ENCODE data around the gene UBE2V1. TPM values are rescaled to one million over a fixed set of nuclear protein-coding genes. Genes with fewer than 3 reads are reported as not detected.
"Not testable (repeated sequence)": the region's sequence is repeated elsewhere in the genome, so short reads cannot be mapped to it uniquely, and the experiment has no call there.

UBE2V1 gene
- total RNA-seq, 2 experiments from 2014 or later: 124 to 137 TPM

DNA sequence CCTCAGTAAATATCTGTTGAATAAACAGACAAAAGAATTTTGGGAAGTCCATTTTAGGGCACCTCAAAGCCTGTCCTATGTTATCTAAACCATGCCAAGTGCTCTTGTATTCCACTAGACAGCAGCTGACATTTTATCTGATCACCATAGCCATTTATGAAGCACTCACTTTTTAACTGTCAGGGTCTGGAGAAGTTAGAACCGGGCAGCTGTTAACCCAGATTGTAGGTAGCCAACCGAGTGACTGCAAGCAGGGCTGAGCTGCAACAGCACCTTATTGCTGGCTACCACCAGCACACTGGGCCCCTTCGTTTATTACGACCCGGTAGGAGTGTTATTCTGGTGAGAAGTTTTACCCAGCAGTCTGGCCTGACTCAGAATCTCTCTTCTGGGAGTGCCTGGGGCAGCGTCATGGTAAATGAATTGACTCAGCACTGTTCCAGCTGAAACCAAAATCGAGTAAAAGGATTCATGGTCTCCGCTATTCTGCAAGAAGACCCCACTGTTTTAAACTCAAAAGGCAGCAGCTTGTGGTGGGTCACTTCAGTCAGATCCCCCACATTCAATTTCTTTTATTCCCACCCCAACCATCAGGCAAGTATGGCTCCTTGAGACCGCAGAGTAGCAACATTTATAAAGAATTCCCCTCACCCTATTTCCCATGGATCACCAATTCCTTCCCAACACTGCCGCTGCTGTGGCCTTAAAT lies 1.7 kb downstream of the UBE2V1 start:
- H3K9me3 Mint-ChIP-seq: no peaks in the 10 kb centered on the region
- H3K4me3 Mint-ChIP-seq: peak overlapping the region; percentile 89
- CTCF ChIA-PET: interaction anchor here (0.6 to 2.6 kb wide), 5 partner anchors 41 to 182 kb away, joined by 3 to 10 read pairs (median 5); no protein-coding TSS in a partner anchor
- intact Hi-C loops (cut with micrococcal nuclease): loop anchor here (2.0 to 10.0 kb wide), 4 partner anchors 26 to 624 kb away; partner anchors contain the start of gene PARD6B
- peaks cover 23% of the 10 kb centered on the region for H3K36me3 Mint-ChIP-seq (ENCODE audit: low read depth)
- H3K27ac Mint-ChIP-seq: peak overlapping the region; percentile 92
- H3K4me1 Mint-ChIP-seq (ENCODE audit: low read depth): peaks cover 78% of the 10 kb centered on the region
- DNase-seq: peak; percentile 64
- H3K27me3 Mint-ChIP-seq (ENCODE audit: low read depth): no peaks in the 10 kb centered on the region

DNA sequence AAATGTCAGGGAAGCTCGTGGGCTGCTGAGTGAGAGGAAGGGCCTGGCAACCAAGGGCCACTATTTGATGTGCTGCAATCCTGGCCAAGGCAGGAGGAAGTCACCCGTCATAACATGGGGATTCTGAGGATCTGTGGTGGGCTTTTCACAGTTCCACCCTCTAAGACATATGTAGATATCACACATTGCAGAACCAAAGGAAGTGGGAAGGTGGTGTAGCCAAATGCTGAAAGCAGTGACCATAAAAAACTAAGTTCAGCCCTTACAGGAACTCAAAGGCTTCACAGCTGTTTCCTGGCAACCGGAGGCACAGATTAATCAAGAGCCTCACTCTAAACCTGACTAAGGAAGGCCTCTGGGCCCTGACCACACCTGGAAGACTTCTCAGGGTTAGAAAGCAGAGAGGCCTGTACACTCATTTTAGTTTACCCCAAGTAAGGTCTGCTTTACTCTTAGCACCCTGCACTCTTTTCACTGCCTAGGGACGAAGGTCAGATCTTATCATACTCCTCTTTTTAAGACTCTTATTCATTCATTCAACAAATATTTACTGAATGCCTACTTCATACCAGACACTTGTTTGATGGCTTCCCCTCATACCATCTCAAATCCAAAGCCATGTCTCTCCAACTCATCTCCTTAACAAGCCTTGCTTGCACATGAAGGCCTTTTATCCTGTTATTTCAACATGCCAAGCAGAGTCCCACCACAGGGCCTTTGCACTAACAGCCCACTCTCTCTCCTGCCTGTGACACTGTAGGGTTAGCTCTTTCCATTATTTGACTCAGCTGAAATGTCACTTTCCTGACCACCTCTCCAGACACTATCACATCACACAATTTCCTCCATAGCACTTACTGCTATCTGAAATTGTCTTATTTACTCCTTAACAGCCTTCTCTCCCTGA lies 2.6 kb downstream of the UBE2V1 start:
- Mint-ChIP-seq H3K27me3 (ENCODE audit: low read depth) (no peaks in the 10 kb centered on the region), H3K27ac (peak overlapping the region; percentile 81), H3K4me3 (peak overlapping the region; percentile 89), H3K36me3 (ENCODE audit: low read depth) (peaks cover 23% of the 10 kb centered on the region), H3K4me1 (ENCODE audit: low read depth) (peaks cover 73% of the 10 kb centered on the region), H3K9me3 (no peaks in the 10 kb centered on the region)
- CTCF ChIA-PET: interaction anchor here (0.6 to 1.8 kb wide), 5 partner anchors 25 to 80 kb away, joined by 3 to 5 read pairs (median 5); no protein-coding TSS in a partner anchor
- DNase-seq: peak; percentile 65
- intact Hi-C loops (cut with micrococcal nuclease): loop anchor here (2.0 to 10.0 kb wide), 4 partner anchors 26 to 624 kb away; partner anchors contain the start of gene PARD6B

DNA sequence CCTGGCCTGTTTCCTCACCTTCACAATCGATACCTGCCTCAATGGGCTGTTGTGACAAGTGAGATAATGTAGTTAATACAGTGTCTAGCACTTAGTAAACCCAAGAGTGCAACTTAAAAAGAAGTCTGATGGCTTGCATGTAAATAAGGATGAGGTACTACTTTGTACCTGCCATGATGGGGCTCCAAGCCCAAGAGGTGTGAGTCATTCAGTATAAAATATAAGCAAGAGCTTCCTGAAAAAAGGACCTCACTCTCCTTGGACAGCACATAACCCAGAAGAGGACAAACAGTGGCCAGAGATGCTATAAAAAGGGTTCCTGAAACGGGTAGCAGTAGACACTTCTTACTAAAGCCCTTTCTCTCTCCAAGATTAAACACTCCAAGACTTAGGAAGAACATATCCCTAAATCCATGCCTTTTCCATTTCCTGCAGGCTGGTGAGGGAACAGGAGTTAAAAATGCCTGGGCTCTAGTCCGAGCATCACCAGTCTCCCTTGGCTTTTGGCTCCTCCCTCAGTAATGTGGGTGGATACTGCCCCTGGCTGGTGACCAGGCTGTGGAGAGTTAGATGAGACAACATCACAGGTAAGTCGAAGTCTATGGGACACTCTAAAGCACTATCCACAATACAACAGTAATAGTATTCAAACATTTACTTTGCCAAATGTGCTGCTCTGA lies 4.3 kb downstream of the UBE2V1 start:
- no peak for DNase-seq
- peaks cover 23% of the 10 kb centered on the region for H3K36me3 Mint-ChIP-seq (ENCODE audit: low read depth)
- intact Hi-C loops (cut with micrococcal nuclease): no loop called here
- H3K9me3 Mint-ChIP-seq: no peaks in the 10 kb centered on the region
- no peaks in the 10 kb centered on the region for H3K27me3 Mint-ChIP-seq (ENCODE audit: low read depth)
- CTCF ChIA-PET: interaction anchor here (0.5 to 1.3 kb wide), 5 partner anchors 17 to 130 kb away, joined by 3 to 4 read pairs (median 3); no protein-coding TSS in a partner anchor
- no peak overlapping the region for H3K4me3 Mint-ChIP-seq
- peak overlapping the region; percentile 48 for H3K27ac Mint-ChIP-seq
- H3K4me1 Mint-ChIP-seq (ENCODE audit: low read depth): peaks cover 65% of the 10 kb centered on the region

DNA sequence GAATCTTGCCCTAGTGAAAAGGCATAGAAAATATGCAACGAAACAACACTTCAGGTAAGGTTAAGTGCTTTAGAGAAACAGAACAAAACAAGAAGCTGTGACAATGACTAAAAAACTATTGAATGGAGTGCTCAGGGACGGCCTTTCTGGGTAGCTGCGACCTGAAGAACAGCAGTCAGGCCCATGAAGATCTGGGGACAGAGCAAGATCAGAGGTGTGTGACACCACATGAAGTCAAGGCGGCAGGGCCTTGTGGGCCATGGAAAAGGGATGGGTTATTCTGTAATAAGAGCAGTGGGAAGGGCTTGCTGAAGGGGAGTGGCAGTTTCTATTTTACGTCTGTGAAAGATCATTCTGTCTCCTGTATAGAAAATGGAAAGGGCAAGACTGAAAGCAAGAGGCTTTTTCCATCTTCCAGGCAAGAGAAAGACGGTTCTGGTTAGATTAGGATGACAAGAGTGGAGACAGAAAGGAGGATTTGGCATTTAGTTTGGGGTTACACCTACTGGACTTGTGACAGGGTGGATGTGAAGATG lies 5.1 kb downstream of the UBE2V1 start:
- Mint-ChIP-seq H3K9me3 (no peaks in the 10 kb centered on the region), H3K27me3 (ENCODE audit: low read depth) (no peaks in the 10 kb centered on the region), H3K4me3 (no peak overlapping the region), H3K4me1 (ENCODE audit: low read depth) (peaks cover 70% of the 10 kb centered on the region), H3K27ac (peak overlapping the region; percentile 48), H3K36me3 (ENCODE audit: low read depth) (peaks cover 23% of the 10 kb centered on the region)
- DNase-seq: no peak
- CTCF ChIA-PET: interaction anchor here (1.3 kb wide), 1 partner anchor 60 kb away, joined by 3 read pairs; no protein-coding TSS in a partner anchor
- intact Hi-C loops (cut with micrococcal nuclease): no loop called here

DNA sequence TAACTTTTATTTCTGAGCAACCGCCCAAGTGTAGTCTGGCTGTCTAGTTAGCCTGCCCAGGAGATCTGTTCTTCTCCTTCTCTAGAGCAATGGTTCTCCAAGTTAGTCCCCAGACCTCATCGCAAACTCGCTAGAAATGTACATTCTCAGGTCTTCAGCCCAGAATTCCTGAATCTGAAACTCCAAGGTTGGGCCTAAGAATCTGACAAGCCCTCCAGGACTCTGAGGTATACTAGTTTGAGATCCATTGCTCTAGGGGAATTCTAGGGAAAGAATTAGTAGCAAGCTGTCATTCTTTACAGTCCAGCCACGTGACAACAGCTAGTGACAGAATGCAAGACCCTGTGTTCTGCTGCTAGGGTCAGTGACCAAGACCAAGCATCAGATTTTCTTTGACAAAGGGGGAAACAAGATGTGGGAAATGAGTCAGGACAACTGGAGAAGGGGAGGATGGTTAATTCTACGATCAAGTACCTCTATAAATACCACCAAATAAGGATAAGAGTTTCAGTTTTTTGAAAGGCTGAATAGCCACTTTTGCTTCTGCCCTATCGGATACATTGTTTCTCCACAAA lies 5.8 kb downstream of the UBE2V1 start:
- Mint-ChIP-seq H3K27ac (peak overlapping the region; percentile 21), H3K9me3 (no peaks in the 10 kb centered on the region), H3K36me3 (ENCODE audit: low read depth) (peaks cover 23% of the 10 kb centered on the region), H3K4me1 (ENCODE audit: low read depth) (peaks cover 73% of the 10 kb centered on the region), H3K4me3 (no peak overlapping the region), H3K27me3 (ENCODE audit: low read depth) (no peaks in the 10 kb centered on the region)
- intact Hi-C loops (cut with micrococcal nuclease): no loop called here
- no peak for DNase-seq
- CTCF ChIA-PET: interaction anchor here (1.3 kb wide), 2 partner anchors 14 to 61 kb away, joined by 3 to 4 read pairs; no protein-coding TSS in a partner anchor

DNA sequence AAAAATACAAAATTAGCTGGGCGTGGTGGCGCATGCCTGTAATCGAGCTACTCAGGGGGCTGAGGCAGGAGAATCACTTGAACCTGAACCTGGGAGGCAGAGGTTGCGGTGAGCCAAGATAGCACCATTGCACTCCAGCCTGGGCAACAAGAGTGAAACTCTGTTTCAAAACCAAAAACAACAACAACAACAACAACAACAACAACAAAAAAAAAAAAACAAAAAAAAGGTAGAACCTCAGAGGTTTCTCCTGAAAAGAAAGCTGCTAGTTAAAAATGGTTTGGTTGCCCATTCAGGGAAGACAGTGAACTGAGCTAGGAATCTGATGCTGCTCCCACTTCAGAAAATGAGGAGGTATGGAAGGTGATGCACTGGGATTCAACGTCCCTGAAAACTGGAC lies 6.3 kb downstream of the UBE2V1 start:
- H3K4me1 Mint-ChIP-seq (ENCODE audit: low read depth): peaks cover 73% of the 10 kb centered on the region
- intact Hi-C loops (cut with micrococcal nuclease); H3K9me3 Mint-ChIP-seq; H3K27ac Mint-ChIP-seq; H3K4me3 Mint-ChIP-seq; H3K27me3 Mint-ChIP-seq (ENCODE audit: low read depth); DNase-seq: not testable (repeated sequence)
- H3K36me3 Mint-ChIP-seq (ENCODE audit: low read depth): peaks cover 23% of the 10 kb centered on the region
- CTCF ChIA-PET: interaction anchor here (0.7 to 1.3 kb wide), 2 partner anchors 14 to 35 kb away, joined by 4 to 7 read pairs; no protein-coding TSS in a partner anchor

DNA sequence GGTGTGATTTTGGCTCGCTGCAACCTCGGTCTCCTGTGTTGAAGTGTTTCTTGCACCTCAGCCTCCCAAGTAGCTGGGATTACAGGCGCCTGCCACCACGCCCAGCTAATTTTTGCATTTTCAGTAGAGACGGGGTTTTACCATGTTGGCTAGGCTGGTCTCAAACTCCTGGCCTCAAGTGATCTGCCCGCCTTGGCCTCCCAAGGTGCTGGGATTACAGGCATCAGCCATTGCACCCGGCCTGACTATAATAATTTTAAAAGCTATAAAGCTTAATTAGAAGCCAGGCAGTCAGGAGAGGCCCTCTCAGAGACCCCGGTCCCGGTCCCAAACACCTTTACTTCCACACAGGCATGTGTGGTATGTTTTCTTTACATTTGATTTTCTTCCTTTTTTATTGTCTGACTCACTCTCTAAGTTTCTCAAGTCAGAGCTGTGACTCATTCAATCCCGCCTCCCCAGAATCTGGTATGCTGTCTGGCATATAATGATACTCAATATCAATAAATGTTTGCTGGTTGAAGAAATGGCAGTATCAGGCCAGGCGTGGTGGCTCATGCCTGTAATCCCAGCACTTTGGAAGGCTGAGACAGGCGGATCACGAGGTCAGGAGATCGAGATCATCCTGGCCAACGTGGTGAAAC lies 9.4 kb downstream of the UBE2V1 start:
- H3K36me3 Mint-ChIP-seq (ENCODE audit: low read depth); H3K4me3 Mint-ChIP-seq; H3K9me3 Mint-ChIP-seq; H3K27me3 Mint-ChIP-seq (ENCODE audit: low read depth): not testable (repeated sequence)
- peaks cover 55% of the 10 kb centered on the region for H3K4me1 Mint-ChIP-seq (ENCODE audit: low read depth)
- peak; percentile 67 for DNase-seq
- peak overlapping the region; percentile 22 for H3K27ac Mint-ChIP-seq
- CTCF ChIA-PET: interaction anchor here (0.9 to 2.5 kb wide), 3 partner anchors 11 to 66 kb away, joined by 3 to 12 read pairs (median 3); no protein-coding TSS in a partner anchor
- intact Hi-C loops (cut with micrococcal nuclease): loop anchor here (1.0 kb wide), 1 partner anchor 9 kb away; no protein-coding TSS in a partner anchor

DNA sequence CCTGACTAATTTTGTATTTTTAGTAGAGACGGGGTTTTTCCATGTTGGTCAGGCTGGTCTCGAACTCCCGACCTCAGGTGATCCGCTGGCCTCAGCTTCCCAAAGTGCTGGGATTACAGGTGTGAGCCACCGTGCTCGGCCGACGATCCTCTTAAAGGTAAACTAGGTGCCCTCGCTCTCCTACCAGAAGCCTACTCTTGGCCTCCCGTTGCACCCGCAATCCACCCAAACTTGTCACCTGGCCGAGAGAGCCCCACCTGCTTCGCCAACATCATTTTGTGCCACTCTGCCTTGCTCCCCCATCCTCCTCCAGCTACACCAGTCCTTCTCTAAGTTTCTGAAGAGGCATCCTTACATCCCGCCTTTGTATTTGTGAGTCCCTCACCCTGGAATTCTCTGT lies 10.4 kb downstream of the UBE2V1 start:
- intact Hi-C loops (cut with micrococcal nuclease); H3K36me3 Mint-ChIP-seq (ENCODE audit: low read depth); H3K4me3 Mint-ChIP-seq; H3K27ac Mint-ChIP-seq; DNase-seq; H3K9me3 Mint-ChIP-seq; H3K27me3 Mint-ChIP-seq (ENCODE audit: low read depth): not testable (repeated sequence)
- peaks cover 46% of the 10 kb centered on the region for H3K4me1 Mint-ChIP-seq (ENCODE audit: low read depth)
- CTCF ChIA-PET: interaction anchor here (1.0 to 2.5 kb wide), 2 partner anchors 17 to 122 kb away, joined by 3 to 12 read pairs; no protein-coding TSS in a partner anchor

DNA sequence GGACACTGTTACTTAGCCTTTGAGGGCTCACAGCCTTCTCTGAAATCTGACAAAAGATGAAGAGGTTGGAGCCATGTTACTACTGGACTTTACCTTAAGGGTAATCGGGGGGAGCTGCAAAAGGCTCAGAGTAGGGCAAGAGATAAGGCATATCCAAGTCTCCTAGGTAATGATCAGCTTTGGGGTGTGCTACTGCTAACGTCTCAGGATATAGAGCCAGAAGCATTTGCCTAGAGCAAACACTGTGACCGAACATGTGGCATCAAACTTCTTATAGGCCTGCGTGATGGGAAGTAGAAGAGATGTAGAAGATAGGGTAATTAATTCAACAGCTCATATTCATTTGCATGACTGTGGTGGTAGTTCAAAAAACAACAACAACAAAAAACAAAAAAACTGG lies 11.1 kb downstream of the UBE2V1 start:
- Mint-ChIP-seq H3K4me1 (ENCODE audit: low read depth) (peaks cover 40% of the 10 kb centered on the region), H3K4me3 (no peak overlapping the region), H3K9me3 (no peaks in the 10 kb centered on the region), H3K27me3 (ENCODE audit: low read depth) (no peaks in the 10 kb centered on the region), H3K36me3 (ENCODE audit: low read depth) (peaks cover 5% of the 10 kb centered on the region), H3K27ac (no peak overlapping the region)
- intact Hi-C loops (cut with micrococcal nuclease): no loop called here
- CTCF ChIA-PET: interaction anchor here (1.0 to 2.5 kb wide), 3 partner anchors 16 to 121 kb away, joined by 3 to 12 read pairs (median 3); no protein-coding TSS in a partner anchor
- no peak for DNase-seq

DNA sequence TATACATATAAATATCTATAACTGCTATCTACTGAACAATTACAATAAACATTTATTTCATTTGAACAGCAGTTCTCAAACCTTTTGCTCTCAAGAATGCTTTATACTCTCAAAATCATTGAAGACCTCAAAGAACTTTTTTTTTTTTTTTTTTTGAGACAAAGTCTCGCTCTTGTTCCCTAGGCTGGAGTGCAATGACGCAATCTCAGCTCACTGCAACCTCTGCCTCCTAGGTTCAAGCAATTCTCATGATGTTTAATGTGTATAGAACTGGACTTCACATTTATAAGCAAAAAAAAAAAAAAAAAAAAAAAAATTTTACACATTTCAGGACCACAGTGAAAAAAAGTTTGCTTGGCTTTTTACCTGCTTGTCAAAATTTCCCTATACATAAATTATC lies 11.7 kb downstream of the UBE2V1 start:
- CTCF ChIA-PET: interaction anchor here (0.9 to 2.5 kb wide), 3 partner anchors 16 to 30 kb away, joined by 3 to 12 read pairs (median 5); no protein-coding TSS in a partner anchor
- H3K4me1 Mint-ChIP-seq (ENCODE audit: low read depth): peaks cover 42% of the 10 kb centered on the region
- intact Hi-C loops (cut with micrococcal nuclease): no loop called here
- no peak overlapping the region for H3K4me3 Mint-ChIP-seq
- H3K36me3 Mint-ChIP-seq (ENCODE audit: low read depth): peaks cover 5% of the 10 kb centered on the region
- DNase-seq: no peak
- no peaks in the 10 kb centered on the region for H3K27me3 Mint-ChIP-seq (ENCODE audit: low read depth)
- H3K27ac Mint-ChIP-seq: no peak overlapping the region
- H3K9me3 Mint-ChIP-seq: no peaks in the 10 kb centered on the region

DNA sequence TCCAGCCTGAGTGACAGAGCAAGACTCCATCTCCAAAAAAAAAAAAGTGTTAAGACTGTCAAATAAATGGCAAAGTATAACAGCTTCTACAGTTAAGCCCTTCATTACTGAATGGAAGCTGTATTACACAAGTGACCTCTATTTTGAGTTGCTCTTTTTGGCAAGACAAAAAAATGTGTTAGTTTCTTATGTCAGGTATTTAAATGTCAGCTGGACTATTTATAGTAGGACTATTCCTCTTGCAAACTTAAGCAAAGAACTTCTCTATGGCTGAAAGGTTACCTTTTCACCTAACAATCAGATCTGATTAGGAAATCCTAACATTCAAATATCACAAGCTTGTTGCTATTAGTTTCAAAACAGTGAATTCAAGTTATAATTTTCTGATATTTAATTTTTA lies 12.4 kb downstream of the UBE2V1 start:
- Mint-ChIP-seq H3K27me3 (ENCODE audit: low read depth) (no peaks in the 10 kb centered on the region), H3K4me3 (no peak overlapping the region), H3K9me3 (no peaks in the 10 kb centered on the region), H3K27ac (no peak overlapping the region), H3K36me3 (ENCODE audit: low read depth) (peaks cover 5% of the 10 kb centered on the region), H3K4me1 (ENCODE audit: low read depth) (peaks cover 40% of the 10 kb centered on the region)
- DNase-seq: no peak
- intact Hi-C loops (cut with micrococcal nuclease): no loop called here
- CTCF ChIA-PET: interaction anchor here (0.7 to 1.5 kb wide), 7 partner anchors 16 to 432 kb away, joined by 3 to 5 read pairs (median 4); no protein-coding TSS in a partner anchor

Measured in activated naive CD4-positive, alpha-beta T cell treated with anti-CD3 and anti-CD28 coated beads for 36 hours (primary cell).